Bronchial epithelial cell (primary cell): ENCODE measurements around the gene MAP4K4. TPM values are rescaled to one million over a fixed set of nuclear protein-coding genes. Genes with fewer than 3 reads are reported as not detected.

Experiments used
- DNase-seq: peaks from one replicate; pipeline ENCODE4 v3.0.0-alpha.2; 2010; ENCODE audit warnings: low read depth
- FAIRE-seq: peaks from 2 replicates; lab custom pipeline; 2011; peaks lifted over from hg19 to GRCh38; lab: Jason Lieb, UNC
- H3K27me3 ChIP-seq: 2 replicates; pipeline ENCODE4 v1.5.1; 2011; ENCODE audit warnings: low read length; ENCODE audit not compliant: control insufficient read depth, insufficient read depth
- H3K36me3 ChIP-seq: 2 replicates; pipeline ENCODE4 v1.5.1; 2011; ENCODE audit warnings: low read length; ENCODE audit not compliant: control insufficient read depth, insufficient read depth
- H3K4me3 ChIP-seq: 2 replicates; pipeline ENCODE4 v1.5.1; 2011; ENCODE audit warnings: mild to moderate bottlenecking, low read depth, low read length, control low read depth
- CTCF ChIP-seq: IDR thresholded peaks from 2 replicates; pipeline ENCODE4 v1.5.1; 2011; ENCODE audit warnings: mild to moderate bottlenecking, moderate library complexity, low read length, control low read depth, inconsistent platforms; ENCODE audit not compliant: insufficient read depth, severe bottlenecking
- total RNA-seq: library from RNA; depleted of rRNA; stranded (reverse); fragments of >200 nt; gene quantifications from 2 replicates; pipeline ENCODE4 v1.2.1, GENCODE V29; 2014

The MAP4K4 gene
- total RNA-seq, 1 donor from 2014 or later = 81.1 TPM

- DNase-seq = no peak
- TF ChIP-seq CTCF = no peak
- Histone ChIP-seq H3K4me3 (no peak overlapping the region), H3K36me3 (no peaks in the 10 kb centered on the region), H3K27me3 (no peaks in the 10 kb centered on the region)
- FAIRE-seq = no peak
Measured at GRCh38 chr2:101688261-101688660, 9.2 kb upstream of the MAP4K4 start.

- no peak for DNase-seq
- no peaks in the 10 kb centered on the region for H3K27me3 ChIP-seq
- no peak for TF ChIP-seq CTCF
- H3K36me3 ChIP-seq = no peaks in the 10 kb centered on the region
- FAIRE-seq = no peak
- H3K4me3 ChIP-seq = no peak overlapping the region
Measured at GRCh38 chr2:101689114-101689825, 8.2 kb upstream of the MAP4K4 start.

GRCh38 chr2:101690547-101691152 is 6.9 kb upstream of the MAP4K4 start:
- no peak for FAIRE-seq
- Histone ChIP-seq H3K4me3 (no peak overlapping the region), H3K36me3 (no peaks in the 10 kb centered on the region), H3K27me3 (no peaks in the 10 kb centered on the region)
- TF ChIP-seq CTCF = no peak
- DNase-seq = no peak

- Histone ChIP-seq H3K4me3 (no peak overlapping the region), H3K27me3 (no peaks in the 10 kb centered on the region), H3K36me3 (no peaks in the 10 kb centered on the region)
- TF ChIP-seq CTCF = no peak
- no peak for DNase-seq
- no peak for FAIRE-seq
Measured at GRCh38 chr2:101692041-101692440, 5.5 kb upstream of the MAP4K4 start.

GRCh38 chr2:101692766-101693165 is 4.7 kb upstream of the MAP4K4 start:
- no peak for DNase-seq
- Histone ChIP-seq H3K36me3 (no peaks in the 10 kb centered on the region), H3K27me3 (no peaks in the 10 kb centered on the region), H3K4me3 (no peak overlapping the region)
- no peak for FAIRE-seq
- no peak for TF ChIP-seq CTCF
